Body of pancreas (tissue), 4 donors: ENCODE measurements around the gene TCP11L1. TPM values are rescaled to one million over a fixed set of nuclear protein-coding genes. Genes with fewer than 3 reads are reported as not detected.

ENCODE experiments used
- ATAC-seq: fragments of 150-250 bp; one replicate; pipeline ENCODE4 v1.9.1; 2016
- DNase-seq, 4 donors: peaks; one replicate each; pipeline ENCODE4 v3.0.0-alpha.2; 2019
- H3K27ac ChIP-seq, 4 donors: fragments of 200-600 bp; sonication (generic); 1 replicate in 3 of 4; 2 replicates in 1 of 4; pipeline versions ENCODE4 v1.5.1 to v1.6.1; 2016 to 2019; ENCODE audit warnings: mild to moderate bottlenecking in 1 of 4, mixed read lengths in 1 of 4, moderate library complexity in 1 of 4
- H3K27me3 ChIP-seq, 2 donors: fragments of 200-600 bp; sonication (generic); one replicate each; pipeline ENCODE4 v1.6.0; 2016; ENCODE audit warnings: mild to moderate bottlenecking in 1 of 2
- H3K36me3 ChIP-seq, 2 donors: fragments of 200-600 bp; sonication (generic); replicated peaks in 1 of 2; 2 replicates each; pipeline ENCODE4 v1.5.1; 2016; ENCODE audit warnings: low read depth in 2 of 2; ENCODE audit not compliant: insufficient read depth in 1 of 2
- H3K4me1 ChIP-seq: fragments of 200-600 bp; sonication (generic); one replicate; pipeline ENCODE4 v1.6.0; 2016
- H3K4me3 ChIP-seq, 2 donors: fragments of 200-600 bp; sonication (generic); 1 replicate in 1 of 2; 2 replicates in 1 of 2; pipeline ENCODE4 v1.5.1; 2016 to 2019
- H3K9me3 ChIP-seq, 3 donors: fragments of 200-600 bp; sonication (generic); 1 replicate in 2 of 3; 2 replicates in 1 of 3; pipeline ENCODE4 v1.5.1; 2016
- CTCF ChIP-seq, 7 experiments: fragments of 450-650 bp in 4 of 7; fragments of 200-600 bp in 3 of 7; sonication (generic) in 3 of 7; IDR thresholded peaks; one replicate each; pipeline ENCODE4 v1.5.1; 2016 to 2019; ENCODE audit warnings: antibody characterized with exemption in 7 of 7
- POLR2A ChIP-seq, 3 donors: fragments of 450-650 bp; IDR thresholded peaks; one replicate each; pipeline ENCODE4 v1.6.1; 2016; ENCODE audit warnings: antibody characterized with exemption in 3 of 3, mild to moderate bottlenecking in 2 of 3
- WGBS, 2 donors: methylation state at CpG; one replicate each; pipeline ENCODE4 v1.1.5; 2017; 5-methylcytosine and 5-hydroxymethylcytosine counted together
- intact Hi-C: fragments of 100-400 bp; cut with DNase I; formaldehyde crosslinking; loops from one replicate; pipeline ENCODE4 v1.15.1; 2023
- total RNA-seq, 2 donors: library from RNA; depleted of rRNA; stranded (reverse); fragments of >200 nt; gene quantifications; one replicate each; pipeline ENCODE4 v1.1.0, GENCODE V29; 2016

TCP11L1 gene
- total RNA-seq, 2 donors from 2014 or later = 26.5 to 41.5 TPM

- Histone ChIP-seq H3K9me3 (no peaks in the 10 kb centered on the region), H3K4me3 (no peak overlapping the region), H3K36me3 (no peaks in the 10 kb centered on the region), H3K4me1 (peaks cover 20% of the 10 kb centered on the region), H3K27me3 (no peaks in the 10 kb centered on the region), H3K27ac (no peak overlapping the region)
- intact Hi-C loops = no loop called here
- DNase-seq (no peak), ATAC-seq (no peak)
- 23 to 43% methylated on average over 1 of the region's 1 CpG for WGBS, 2 donors
- TF ChIP-seq POLR2A (IDR thresholded peaks at IDR 0.05) = no peak
- TF ChIP-seq CTCF (IDR thresholded peaks at IDR 0.05) = no peak
Observed at GRCh38 chr11:33013755-33014154, 25.6 kb upstream of the TCP11L1 start.

DNA sequence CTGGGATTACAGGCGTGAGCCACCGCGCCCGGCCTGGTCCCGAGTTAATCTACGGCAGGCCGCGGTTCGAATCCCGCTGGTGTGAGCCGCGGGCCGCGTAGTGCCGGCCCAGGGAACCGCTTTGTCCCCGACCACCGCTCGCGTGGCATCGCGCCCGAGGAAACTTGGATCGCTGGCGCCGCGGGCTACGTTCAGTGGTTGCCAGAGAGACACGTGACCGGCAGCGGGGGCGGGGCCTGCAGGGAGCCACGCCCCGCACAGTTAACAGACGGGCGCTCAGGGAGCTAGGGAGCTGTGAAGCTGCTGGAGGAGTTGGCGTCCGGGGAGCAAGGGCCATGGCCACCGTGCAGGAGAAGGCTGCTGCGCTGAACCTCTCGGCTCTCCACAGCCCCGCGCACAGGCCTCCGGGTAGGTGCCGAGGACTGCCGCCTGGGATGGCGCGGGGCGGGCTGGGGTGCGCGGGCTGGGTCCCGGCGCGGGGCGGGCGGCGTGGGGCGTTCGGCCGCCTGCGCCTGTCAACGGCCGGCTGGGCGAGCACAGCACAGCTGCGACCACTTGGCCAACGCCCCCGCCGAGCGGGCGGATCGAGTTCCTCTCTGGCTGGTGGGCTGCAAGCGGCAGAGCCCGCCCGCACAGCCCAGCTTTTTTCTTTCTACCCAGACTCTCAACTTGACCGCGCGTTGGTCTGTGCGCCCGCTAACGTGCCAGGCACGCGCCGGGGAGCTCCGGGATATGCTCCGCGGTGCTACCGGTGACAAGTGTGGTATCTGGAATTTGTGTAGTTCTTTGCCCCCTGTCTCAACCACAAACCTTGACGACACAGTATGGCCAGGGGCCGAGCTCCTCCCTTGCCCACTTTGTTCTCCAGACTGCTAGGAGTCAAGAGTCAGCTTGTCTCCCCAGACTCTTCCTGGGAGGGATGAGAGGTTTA lies 23.5 kb upstream of the TCP11L1 start, which contains the start of gene DEPDC7:
TSS of gene DEPDC7 (plus strand) at position 258 of the 931 bp plus-strand sequence. CDS start at position 336, 78 bp downstream.
- Histone ChIP-seq H3K9me3 (no peaks in the 10 kb centered on the region), H3K27ac (peak within 1 kb of the TSS; percentile 25 to 77 (median 63)), H3K27me3 (no peaks in the 10 kb centered on the region), H3K4me1 (peaks cover 20% of the 10 kb centered on the region), H3K4me3 (peak within 1 kb of the TSS in 1 of 2 donors; percentile 67), H3K36me3 (no peaks in the 10 kb centered on the region)
- peak; percentile 97 for ATAC-seq
- TF ChIP-seq CTCF (IDR thresholded peaks at IDR 0.05) (peak in 1 of 7 experiments; percentile 8), POLR2A (IDR thresholded peaks at IDR 0.05) (peak; percentile 58 to 69 (median 65))
- intact Hi-C loops = no loop called here
- 0 to 5% methylated on average over 4 to 68 of the region's 89 CpGs for WGBS, 2 donors
- DNase-seq = peak; percentile 93 to 97 (median 94)

DNA sequence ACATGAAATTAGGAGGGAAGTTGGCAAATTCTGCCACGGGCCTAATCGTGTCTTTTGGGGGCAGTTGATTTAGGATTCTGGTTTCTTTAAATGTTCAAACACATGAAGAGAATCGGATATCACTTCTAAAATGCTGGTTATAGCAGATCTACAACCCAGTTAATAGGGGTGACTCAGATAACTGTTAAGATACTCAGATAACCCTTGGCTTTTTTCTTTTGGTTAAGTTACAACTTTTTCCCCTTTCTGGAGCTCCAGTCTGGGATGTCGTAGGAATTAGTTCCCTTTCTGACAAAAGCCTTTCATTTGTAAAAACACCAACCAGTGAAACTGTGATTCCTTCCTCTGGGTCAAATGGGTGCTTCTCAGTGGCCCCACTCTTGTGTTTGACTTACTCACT lies 22.7 kb upstream of the TCP11L1 start:
- Histone ChIP-seq H3K27me3 (no peaks in the 10 kb centered on the region), H3K36me3 (no peaks in the 10 kb centered on the region), H3K27ac (peak overlapping the region in 1 of 4 donors; percentile 77), H3K9me3 (no peaks in the 10 kb centered on the region), H3K4me3 (peak overlapping the region in 1 of 2 donors; percentile 67), H3K4me1 (peaks cover 25% of the 10 kb centered on the region)
- DNase-seq = no peak
- intact Hi-C loops = no loop called here
- no peak for TF ChIP-seq CTCF (IDR thresholded peaks at IDR 0.05)
- no peak for TF ChIP-seq POLR2A (IDR thresholded peaks at IDR 0.05)
- 32 to 34% methylated on average over 4 of the region's 4 CpGs for whole genome bisulfite sequencing, 2 donors
- ATAC-seq = no peak

DNA sequence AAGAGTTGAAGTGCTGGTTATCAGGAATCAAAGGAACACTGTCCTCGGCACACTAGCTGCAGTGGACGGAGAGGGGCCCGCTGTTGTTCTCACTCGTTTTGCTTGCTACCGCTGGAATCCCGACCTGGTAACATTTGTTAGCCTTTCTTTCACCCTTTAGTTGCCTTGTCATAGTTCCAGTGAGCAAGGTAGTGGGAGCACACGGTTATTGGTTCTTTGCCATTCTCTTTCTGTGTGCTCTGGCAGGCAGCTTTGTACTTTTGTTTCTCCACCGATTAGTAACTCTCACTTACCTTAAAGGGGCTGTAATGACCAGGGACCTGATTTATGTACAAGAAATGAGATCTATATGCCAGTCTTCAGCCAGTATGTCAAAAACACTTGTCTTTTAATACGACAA lies 21.9 kb upstream of the TCP11L1 start:
- no peak for DNase-seq
- H3K4me1 ChIP-seq = peaks cover 31% of the 10 kb centered on the region
- ATAC-seq = no peak
- H3K4me3 ChIP-seq = no peak overlapping the region
- WGBS, 2 donors = 22 to 41% methylated on average over 9 of the region's 9 CpGs
- no peaks in the 10 kb centered on the region for H3K36me3 ChIP-seq
- H3K9me3 ChIP-seq = no peaks in the 10 kb centered on the region
- H3K27me3 ChIP-seq = no peaks in the 10 kb centered on the region
- TF ChIP-seq CTCF (IDR thresholded peaks at IDR 0.05) (no peak), POLR2A (IDR thresholded peaks at IDR 0.05) (no peak)
- intact Hi-C loops = no loop called here
- H3K27ac ChIP-seq = peak overlapping the region in 1 of 4 donors; percentile 33
